ENCODE data around the gene PLCB3. TPM values are rescaled to one million over a fixed set of nuclear protein-coding genes. Genes with fewer than 3 reads are reported as not detected.

The PLCB3 gene
- polyA plus RNA-seq, 1 experiment = 11.7 TPM

DNA sequence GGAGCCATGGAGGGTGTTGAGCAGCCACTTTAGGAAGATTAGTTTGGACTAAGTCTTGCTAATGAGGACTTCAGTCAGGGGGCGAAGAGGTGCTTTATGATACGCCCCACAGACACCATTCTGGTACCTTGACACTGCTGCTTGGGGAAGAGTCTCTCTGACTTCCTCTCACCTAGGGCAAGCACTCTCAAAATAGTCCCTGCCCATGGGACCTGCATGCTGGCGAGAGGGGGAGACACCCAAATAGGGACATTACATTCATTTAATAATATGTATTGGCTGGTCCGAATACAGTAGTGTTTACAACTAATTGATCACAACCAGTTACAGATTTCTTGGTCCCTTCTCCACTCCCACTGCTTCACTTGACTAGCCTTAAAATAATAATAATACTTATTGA is 44.4 kb downstream of the PLCB3 start:
- ChIA-PET CTCF (interaction anchor here (1.0 to 2.7 kb wide), 3 partner anchors 8 to 47 kb away, joined by 3 to 14 read pairs (median 5); partner anchors contain the start of gene PLCB3), POLR2A (no interaction called here)

DNA sequence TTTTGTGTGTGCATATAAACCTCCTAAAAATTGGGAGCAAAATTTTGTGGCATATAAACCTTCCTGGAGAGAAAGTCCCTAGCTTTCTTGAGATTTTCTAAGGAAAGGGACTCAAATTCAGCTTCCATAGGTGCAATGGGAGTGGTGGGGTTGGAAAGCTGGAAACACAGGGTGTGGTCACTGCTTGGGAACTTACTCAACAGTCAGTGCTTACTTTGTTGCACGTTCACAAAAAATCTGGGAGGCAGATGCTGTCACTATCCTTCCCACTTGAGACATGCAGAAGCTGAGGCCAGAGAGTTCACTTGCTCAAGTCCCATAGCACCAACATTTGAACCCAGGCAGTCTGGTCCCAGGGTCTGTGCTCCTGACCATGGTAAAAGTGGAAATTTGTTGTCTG is 44.9 kb downstream of the PLCB3 start:
- peaks cover 4% of the 10 kb centered on the region; the same call in 1 of the 2 replicates for H3K9me3 ChIP-seq (ENCODE audit: control insufficient read depth, insufficient read depth, low read length)
- TF ChIP-seq, protein P1, sequence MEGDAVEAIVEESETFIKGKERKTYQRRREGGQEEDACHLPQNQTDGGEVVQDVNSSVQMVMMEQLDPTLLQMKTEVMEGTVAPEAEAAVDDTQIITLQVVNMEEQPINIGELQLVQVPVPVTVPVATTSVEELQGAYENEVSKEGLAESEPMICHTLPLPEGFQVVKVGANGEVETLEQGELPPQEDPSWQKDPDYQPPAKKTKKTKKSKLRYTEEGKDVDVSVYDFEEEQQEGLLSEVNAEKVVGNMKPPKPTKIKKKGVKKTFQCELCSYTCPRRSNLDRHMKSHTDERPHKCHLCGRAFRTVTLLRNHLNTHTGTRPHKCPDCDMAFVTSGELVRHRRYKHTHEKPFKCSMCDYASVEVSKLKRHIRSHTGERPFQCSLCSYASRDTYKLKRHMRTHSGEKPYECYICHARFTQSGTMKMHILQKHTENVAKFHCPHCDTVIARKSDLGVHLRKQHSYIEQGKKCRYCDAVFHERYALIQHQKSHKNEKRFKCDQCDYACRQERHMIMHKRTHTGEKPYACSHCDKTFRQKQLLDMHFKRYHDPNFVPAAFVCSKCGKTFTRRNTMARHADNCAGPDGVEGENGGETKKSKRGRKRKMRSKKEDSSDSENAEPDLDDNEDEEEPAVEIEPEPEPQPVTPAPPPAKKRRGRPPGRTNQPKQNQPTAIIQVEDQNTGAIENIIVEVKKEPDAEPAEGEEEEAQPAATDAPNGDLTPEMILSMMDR (IDR thresholded peaks at IDR 0.05; ENCODE audit: low read depth, low read length) = no peak
- H3K27me3 ChIP-seq (ENCODE audit: control insufficient read depth, insufficient read depth, low read length) = peaks cover 85% of the 10 kb centered on the region
- H3K4me3 ChIP-seq (ENCODE audit: low read depth, low read length) = no peak overlapping the region
- ChIA-PET POLR2A (no interaction called here), CTCF (interaction anchor here (1.0 to 2.7 kb wide), 2 partner anchors 8 to 46 kb away, joined by 3 to 14 read pairs; no protein-coding TSS in a partner anchor)
- no peak for DNase-seq (ENCODE audit: low read depth, low spot score)
- no peak overlapping the region for H3K27ac ChIP-seq (ENCODE audit: low read depth, low read length)

More for the DNA sequence above, 44.4 kb downstream of the PLCB3 start:
- H3K4me3 ChIP-seq (ENCODE audit: low read depth, low read length) = no peak overlapping the region
- peaks cover 4% of the 10 kb centered on the region; the same call in 1 of the 2 replicates for H3K9me3 ChIP-seq (ENCODE audit: control insufficient read depth, insufficient read depth, low read length)
- no peak for DNase-seq (ENCODE audit: low read depth, low spot score)
- H3K27me3 ChIP-seq (ENCODE audit: control insufficient read depth, insufficient read depth, low read length) = peaks cover 88% of the 10 kb centered on the region
- H3K27ac ChIP-seq (ENCODE audit: low read depth, low read length) = no peak overlapping the region
- TF ChIP-seq, protein P1 (IDR thresholded peaks at IDR 0.05; ENCODE audit: low read depth, low read length) = no peak

DNA sequence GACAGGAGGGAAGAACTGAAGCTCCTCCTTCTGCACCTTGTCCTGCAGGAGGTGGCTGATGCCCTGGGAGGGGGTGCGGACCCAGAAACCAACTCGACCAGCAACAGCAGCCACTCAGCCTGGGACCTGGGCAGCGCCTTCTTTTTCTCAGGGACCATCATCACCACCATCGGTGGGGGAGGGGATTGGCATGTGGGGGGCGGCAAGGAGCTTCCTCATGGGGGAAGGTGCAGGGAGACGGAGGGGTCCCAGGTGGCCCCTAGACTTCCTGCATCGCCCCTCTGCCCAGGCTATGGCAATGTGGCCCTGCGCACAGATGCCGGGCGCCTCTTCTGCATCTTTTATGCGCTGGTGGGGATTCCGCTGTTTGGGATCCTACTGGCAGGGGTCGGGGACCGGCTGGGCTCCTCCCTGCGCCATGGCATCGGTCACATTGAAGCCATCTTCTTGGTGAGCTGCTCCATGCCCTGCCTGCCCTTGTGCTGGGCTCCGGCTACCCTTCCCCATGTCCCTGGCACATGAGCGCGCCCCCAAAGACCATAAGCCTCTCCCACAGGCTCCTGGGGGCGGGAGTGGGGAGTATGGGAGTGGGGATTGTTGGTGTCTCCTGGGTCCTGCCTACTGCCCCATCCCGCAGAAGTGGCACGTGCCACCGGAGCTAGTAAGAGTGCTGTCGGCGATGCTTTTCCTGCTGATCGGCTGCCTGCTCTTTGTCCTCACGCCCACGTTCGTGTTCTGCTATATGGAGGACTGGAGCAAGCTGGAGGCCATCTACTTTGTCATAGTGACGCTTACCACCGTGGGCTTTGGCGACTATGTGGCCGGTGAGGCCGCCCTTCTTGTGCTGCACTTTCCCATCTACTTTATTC is 45.7 kb downstream of the PLCB3 start:
- Histone ChIP-seq H3K27ac (ENCODE audit: low read depth, low read length) (no peak overlapping the region), H3K9me3 (ENCODE audit: control insufficient read depth, insufficient read depth, low read length) (peaks cover 4% of the 10 kb centered on the region; the same call in 1 of the 2 replicates), H3K27me3 (ENCODE audit: control insufficient read depth, insufficient read depth, low read length) (peaks cover 83% of the 10 kb centered on the region), H3K4me3 (ENCODE audit: low read depth, low read length) (no peak overlapping the region)
- ChIA-PET CTCF (interaction anchor here (1.0 to 2.7 kb wide), 3 partner anchors 7 to 45 kb away, joined by 3 to 14 read pairs (median 3); no protein-coding TSS in a partner anchor), POLR2A (no interaction called here)
- TF ChIP-seq, protein P1 (IDR thresholded peaks at IDR 0.05; ENCODE audit: low read depth, low read length) = no peak
- DNase-seq (ENCODE audit: low read depth, low spot score) = no peak

DNA sequence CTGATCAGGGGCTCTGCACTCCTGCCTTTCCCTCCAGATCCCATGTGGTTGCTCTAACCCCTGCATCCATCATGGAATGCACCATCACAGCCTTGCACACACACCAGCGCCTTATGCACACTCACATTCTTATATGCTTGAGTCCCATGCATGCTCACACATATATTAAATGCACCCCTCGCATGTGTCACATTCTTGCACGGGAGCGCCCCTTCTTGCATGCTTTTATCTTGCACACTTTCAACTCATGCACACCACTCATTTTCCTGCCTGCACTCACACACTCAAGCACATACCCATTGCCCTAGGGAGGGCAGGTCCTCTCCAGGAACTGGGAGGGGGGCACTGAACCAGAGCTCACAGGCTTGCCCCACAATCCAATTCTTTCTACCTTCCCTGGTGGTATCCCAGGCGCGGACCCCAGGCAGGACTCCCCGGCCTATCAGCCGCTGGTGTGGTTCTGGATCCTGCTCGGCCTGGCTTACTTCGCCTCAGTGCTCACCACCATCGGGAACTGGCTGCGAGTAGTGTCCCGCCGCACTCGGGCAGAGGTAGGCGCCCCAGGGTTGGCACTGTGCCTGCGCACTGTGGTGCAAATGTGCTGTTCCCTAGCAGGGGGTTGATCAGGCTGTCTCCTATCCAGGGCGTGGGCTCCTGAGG is 46.5 kb downstream of the PLCB3 start:
- H3K9me3 ChIP-seq (ENCODE audit: control insufficient read depth, insufficient read depth, low read length) = peaks cover 4% of the 10 kb centered on the region; the same call in 1 of the 2 replicates
- DNase-seq (ENCODE audit: low read depth, low spot score) = no peak
- TF ChIP-seq, protein P1 (IDR thresholded peaks at IDR 0.05; ENCODE audit: low read depth, low read length) = no peak
- no peak overlapping the region for H3K4me3 ChIP-seq (ENCODE audit: low read depth, low read length)
- H3K27me3 ChIP-seq (ENCODE audit: control insufficient read depth, insufficient read depth, low read length) = peaks cover 75% of the 10 kb centered on the region
- CTCF ChIA-PET = interaction anchor here (1.0 kb wide), 2 partner anchors 23 to 94 kb away, joined by 3 read pairs; no protein-coding TSS in a partner anchor
- POLR2A ChIA-PET = no interaction called here
- no peak overlapping the region for H3K27ac ChIP-seq (ENCODE audit: low read depth, low read length)

All from AG04450 (cell line).